Measurements from ENCODE around the gene ASIC2.

ASIC2 gene

DNA sequence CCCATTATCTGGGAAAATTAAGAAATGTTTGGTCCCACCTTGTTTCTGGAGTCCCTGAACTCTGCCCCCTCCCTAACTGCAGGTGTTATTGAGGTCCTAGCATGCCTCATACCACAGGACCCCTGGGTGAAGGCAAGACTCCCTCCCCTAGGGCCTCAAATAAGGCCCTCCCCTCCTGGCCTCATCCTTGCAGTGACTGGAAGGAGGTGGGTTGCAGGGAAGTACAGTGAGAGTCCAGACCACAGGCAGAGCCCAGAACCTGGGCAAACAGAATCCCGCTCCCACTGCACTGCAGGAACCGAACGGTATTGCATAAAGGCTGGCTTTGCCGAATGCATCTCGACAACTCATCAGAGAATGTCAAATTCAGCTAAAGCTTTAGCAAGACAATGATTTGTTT, 126.6 kb downstream of the ASIC2 start:
- in situ Hi-C loops (cut with MboI; ENCODE audit: low sequenced_read_pairs), result loop anchor here (25.0 kb wide), 1 partner anchor 104 kb away; no protein-coding TSS in a partner anchor

GRCh38 chr17:33164169-33164881, 128.8 kb downstream of the ASIC2 start:
- in situ Hi-C loops (cut with MboI; ENCODE audit: low sequenced_read_pairs), result loop anchor here (25.0 kb wide), 1 partner anchor 102 kb away; no protein-coding TSS in a partner anchor

- in situ Hi-C loops (cut with MboI; ENCODE audit: low sequenced_read_pairs), result loop anchor here (25.0 kb wide), 1 partner anchor 101 kb away; no protein-coding TSS in a partner anchor
Measured at GRCh38 chr17:33163533-33164168, 129.4 kb downstream of the ASIC2 start.

DNA sequence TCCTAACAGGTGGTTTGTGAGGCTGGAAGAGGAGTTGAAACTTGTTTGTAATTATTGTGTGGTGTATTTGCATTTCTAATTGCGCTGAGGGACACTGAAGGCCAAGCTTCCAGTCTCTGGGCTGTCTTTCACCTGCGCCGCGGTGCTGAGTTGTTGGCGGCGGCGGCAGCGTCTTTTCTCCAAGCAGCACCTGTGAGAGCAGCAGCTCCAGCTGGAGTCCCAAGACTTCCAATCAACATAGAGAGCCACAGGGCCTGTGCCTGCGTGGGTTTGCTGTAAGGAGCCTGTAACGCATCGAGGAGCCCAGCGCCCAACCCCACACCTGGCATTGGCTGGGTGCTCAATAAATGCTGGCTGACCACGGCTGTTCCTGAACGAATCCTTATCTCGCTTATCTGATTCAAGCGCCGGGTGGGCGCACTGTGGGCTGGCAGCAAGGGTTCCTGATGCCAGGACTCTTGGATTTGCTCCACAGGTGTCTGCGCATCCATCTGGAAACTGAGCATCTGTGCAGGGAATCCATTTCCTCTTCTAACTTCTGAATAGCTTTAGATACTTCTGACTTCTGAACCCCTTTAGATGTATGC, 138.1 kb downstream of the ASIC2 start:
- in situ Hi-C loops (cut with MboI; ENCODE audit: low sequenced_read_pairs), result loop anchor here (25.0 kb wide), 1 partner anchor 93 kb away; no protein-coding TSS in a partner anchor

DNA sequence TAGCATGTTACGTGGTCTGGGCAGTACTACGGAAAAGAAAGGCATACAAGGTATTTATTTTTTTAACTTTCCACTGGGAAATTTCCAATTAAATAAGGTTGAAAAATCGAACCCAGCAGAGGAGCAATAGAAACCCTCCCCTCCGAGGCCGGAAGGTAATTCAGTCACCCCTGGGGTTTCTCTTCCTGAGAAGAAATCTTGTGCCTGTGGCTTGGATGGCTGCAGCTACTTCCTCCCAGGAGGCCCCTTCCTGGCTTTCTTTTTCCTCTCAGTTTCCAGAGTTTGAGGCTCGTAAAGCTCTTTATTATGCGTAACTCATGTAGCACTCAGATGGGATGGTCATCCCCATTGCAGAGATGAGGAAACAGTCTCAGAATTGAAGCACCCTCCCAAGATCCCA, 140.3 kb downstream of the ASIC2 start:
- in situ Hi-C loops (cut with MboI; ENCODE audit: low sequenced_read_pairs), result loop anchor here (25.0 kb wide), 1 partner anchor 90 kb away; no protein-coding TSS in a partner anchor

DNA sequence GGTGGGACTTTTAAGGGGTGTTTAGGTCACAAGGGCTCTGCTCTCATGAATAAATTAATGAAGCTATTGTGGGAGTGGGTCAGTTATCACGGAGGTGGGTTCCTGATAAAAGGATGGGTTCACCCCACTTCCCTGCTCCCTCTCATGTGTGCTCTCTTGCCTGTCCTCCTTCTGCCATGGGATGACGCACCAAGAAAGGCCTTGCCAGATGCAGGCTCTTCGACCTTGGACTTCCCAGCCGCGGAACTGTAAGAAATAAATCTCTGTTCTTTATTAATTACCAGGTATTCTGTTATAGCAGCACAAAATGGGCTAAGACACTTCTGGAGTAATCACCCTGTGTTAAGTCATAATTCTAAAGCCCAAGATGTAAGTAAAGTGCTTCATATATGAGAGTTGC, 141.5 kb downstream of the ASIC2 start:
- in situ Hi-C loops (cut with MboI; ENCODE audit: low sequenced_read_pairs), result loop anchor here (25.0 kb wide), 1 partner anchor 89 kb away; no protein-coding TSS in a partner anchor

DNA sequence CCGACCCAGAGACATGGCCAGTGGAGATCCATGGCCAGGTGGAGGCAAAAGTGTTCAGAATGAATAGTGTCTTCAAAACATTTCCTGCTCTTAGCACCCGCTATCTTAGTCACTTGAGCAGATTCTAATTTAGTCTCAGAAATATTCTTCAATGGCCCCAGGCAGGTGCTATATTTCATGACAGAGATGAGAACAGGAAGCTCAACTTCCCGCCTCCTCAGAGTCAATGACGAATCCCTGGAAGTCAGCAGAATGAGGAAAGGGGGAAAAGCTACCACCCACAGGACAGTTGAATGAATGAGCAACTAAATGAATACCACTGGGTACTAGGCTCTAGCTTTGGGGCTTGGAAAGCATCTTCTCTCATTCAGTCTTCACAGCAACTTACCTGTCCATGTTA, 147.2 kb downstream of the ASIC2 start:
- in situ Hi-C loops (cut with MboI; ENCODE audit: low sequenced_read_pairs), result no loop called here

GRCh38 chr17:33144837-33145236, 148.3 kb downstream of the ASIC2 start:
- in situ Hi-C loops (cut with MboI; ENCODE audit: low sequenced_read_pairs), result no loop called here

GRCh38 chr17:33142705-33143299, 150.3 kb downstream of the ASIC2 start:
- in situ Hi-C loops (cut with MboI; ENCODE audit: low sequenced_read_pairs), result no loop called here

- in situ Hi-C loops (cut with MboI; ENCODE audit: low sequenced_read_pairs), result no loop called here
Measured at GRCh38 chr17:33140413-33141099, 152.5 kb downstream of the ASIC2 start.

DNA sequence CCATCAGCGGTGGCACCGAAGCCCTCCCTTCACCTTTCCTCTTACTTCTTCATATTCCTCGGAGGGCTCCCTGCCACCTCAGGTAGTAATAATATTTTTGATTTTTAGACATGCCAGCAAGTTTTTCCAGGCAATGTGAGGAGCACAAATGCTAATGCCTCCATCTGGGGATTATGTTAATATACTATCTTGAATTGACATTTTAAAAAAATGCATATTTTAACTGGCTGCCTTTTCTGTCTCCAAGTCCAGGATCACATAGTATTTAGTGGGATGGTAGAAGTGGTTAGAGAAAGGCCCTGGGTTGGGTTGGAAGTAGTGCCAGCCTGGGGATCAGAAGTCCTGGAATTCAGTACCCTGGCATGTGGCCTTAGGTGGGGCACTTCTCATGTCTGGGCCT, 154.5 kb downstream of the ASIC2 start:
- in situ Hi-C loops (cut with MboI; ENCODE audit: low sequenced_read_pairs), result no loop called here

DNA sequence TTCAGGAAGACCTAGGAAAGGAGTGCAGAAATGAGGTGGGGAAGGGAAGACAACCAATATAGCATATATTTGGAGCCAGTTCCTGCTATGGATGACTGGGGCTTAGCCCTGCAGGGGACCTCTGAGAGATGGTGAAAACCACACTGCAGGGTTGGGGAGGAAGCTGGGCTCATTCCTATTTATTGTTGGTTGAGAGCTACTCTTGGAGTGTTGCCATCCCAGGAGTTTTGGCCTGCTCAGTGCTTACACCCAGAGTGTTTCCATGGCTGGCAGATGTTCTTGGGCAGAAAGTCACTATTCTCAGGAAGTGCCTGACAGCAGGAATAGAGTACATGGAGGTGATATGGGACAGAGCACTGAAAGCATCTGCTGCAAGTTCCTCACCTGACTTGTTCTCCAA, 155.7 kb downstream of the ASIC2 start:
- in situ Hi-C loops (cut with MboI; ENCODE audit: low sequenced_read_pairs), result no loop called here

GRCh38 chr17:33135691-33136090, 157.4 kb downstream of the ASIC2 start:
- in situ Hi-C loops (cut with MboI; ENCODE audit: low sequenced_read_pairs), result no loop called here

GRCh38 chr17:33131620-33132019, 161.5 kb downstream of the ASIC2 start:
- in situ Hi-C loops (cut with MboI; ENCODE audit: low sequenced_read_pairs), result no loop called here

GRCh38 chr17:33127706-33128105, 165.4 kb downstream of the ASIC2 start:
- in situ Hi-C loops (cut with MboI; ENCODE audit: low sequenced_read_pairs), result no loop called here

GRCh38 chr17:33126086-33126485, 167.0 kb downstream of the ASIC2 start:
- in situ Hi-C loops (cut with MboI; ENCODE audit: low sequenced_read_pairs), result no loop called here

DNA sequence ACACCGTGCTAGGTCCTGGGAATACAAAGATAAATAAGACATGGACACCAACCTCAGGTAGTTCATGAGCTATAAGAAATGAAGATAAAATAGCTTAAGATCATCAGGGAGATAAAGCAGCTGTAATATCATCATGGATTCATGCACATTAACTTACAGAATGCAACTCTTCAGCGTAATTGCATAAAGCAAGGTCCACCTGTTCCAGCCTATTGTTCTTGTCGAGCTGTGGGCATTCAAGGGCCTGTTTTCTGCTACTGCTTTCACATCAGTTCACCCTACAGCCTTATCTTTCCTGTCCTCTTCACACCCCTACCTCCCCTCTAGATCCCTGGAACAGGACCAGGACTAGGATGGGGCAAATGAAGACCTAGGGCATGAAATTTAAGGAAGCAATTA, 167.5 kb downstream of the ASIC2 start:
- in situ Hi-C loops (cut with MboI; ENCODE audit: low sequenced_read_pairs), result no loop called here

GRCh38 chr17:33124871-33125551, 168.1 kb downstream of the ASIC2 start:
- in situ Hi-C loops (cut with MboI; ENCODE audit: low sequenced_read_pairs), result no loop called here

DNA sequence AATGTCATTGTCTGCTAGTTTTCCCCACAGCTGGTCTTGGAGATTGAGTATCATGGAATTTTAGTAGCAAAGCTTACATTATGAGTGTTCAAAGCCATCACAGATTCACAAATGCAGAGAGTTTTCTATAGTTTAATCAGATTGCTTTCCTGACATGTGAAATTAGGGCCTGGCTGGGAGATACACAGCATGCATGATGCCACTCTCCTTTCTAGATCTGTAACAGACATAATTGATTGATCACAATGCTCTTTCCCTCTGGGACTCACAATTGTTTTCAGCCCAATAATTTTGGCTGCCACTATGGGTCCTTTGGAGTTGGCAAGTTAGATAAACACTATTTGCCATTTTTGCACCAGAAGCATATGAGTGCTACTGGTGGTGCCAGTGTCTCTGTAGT, 168.9 kb downstream of the ASIC2 start:
- in situ Hi-C loops (cut with MboI; ENCODE audit: low sequenced_read_pairs), result no loop called here

- in situ Hi-C loops (cut with MboI; ENCODE audit: low sequenced_read_pairs), result no loop called here
Measured at GRCh38 chr17:33121756-33122155, 171.3 kb downstream of the ASIC2 start.
